ENCODE measurements around the gene ACLY.

DNA sequence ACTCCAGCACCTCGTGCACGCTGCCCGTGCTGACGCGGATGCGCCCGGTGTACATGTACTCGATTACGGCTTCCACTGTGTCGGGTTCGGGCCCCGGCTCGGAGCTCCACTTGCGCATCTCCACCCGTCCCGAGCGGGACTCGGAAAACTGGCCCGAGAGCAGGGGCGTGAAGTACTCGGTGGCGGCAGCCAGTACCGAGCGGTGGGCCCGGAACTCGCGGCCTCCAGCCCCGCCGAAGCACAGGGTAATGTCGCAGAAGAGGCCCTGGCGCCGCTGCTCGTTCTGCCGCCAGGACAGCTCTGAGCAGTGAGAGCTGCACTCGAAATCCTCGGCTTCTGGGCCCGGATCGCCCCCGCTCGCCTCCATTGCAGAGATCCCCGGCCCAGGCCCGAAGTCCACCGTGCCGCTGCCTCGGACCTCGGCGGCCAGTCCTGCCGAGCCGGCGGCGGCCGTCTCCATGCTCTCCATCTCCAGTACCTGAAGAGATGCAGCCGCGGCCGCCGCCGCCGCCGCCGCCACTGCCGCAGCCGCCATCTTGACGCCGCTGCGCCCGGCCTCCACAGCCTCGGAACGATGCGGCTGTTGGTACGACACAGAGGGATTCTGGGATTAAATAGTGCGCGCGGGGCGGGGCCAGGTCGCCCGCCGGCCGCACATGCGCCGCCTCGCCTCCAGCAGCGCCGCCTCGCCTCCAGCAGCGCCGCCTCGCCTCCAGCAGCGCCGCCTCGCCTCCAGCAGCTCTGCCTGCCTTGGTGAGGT is 53.7 kb downstream of the ACLY start, which contains the start of gene KLHL11:
- TF ChIP-seq ZNF530 (tag by site-specific recombination; IDR thresholded peaks at IDR 0.05; ENCODE audit: low read depth), result no peak
- TF ChIP-seq, protein P1, sequence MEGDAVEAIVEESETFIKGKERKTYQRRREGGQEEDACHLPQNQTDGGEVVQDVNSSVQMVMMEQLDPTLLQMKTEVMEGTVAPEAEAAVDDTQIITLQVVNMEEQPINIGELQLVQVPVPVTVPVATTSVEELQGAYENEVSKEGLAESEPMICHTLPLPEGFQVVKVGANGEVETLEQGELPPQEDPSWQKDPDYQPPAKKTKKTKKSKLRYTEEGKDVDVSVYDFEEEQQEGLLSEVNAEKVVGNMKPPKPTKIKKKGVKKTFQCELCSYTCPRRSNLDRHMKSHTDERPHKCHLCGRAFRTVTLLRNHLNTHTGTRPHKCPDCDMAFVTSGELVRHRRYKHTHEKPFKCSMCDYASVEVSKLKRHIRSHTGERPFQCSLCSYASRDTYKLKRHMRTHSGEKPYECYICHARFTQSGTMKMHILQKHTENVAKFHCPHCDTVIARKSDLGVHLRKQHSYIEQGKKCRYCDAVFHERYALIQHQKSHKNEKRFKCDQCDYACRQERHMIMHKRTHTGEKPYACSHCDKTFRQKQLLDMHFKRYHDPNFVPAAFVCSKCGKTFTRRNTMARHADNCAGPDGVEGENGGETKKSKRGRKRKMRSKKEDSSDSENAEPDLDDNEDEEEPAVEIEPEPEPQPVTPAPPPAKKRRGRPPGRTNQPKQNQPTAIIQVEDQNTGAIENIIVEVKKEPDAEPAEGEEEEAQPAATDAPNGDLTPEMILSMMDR (tag by site-specific recombination; IDR thresholded peaks at IDR 0.05), result no peak; the same call in 1 of the 2 replicates

Measured in HEK293 (cell line).